Coronary artery (tissue), 2 donors: ENCODE measurements around the gene QSOX2.

ENCODE experiments used
- DNase-seq: peaks from one replicate; pipeline ENCODE4 v3.0.0-alpha.2; 2017; ENCODE audit warnings: low spot score
- H3K27ac ChIP-seq, 2 donors: fragments of 200-600 bp; sonication (generic); one replicate each; pipeline ENCODE4 v1.5.1; 2016 to 2019
- H3K4me3 ChIP-seq: fragments of 200-600 bp; sonication (generic); 2 replicates; pipeline ENCODE4 v1.5.1; 2016; ENCODE audit warnings: mild to moderate bottlenecking, moderate library complexity
- CTCF ChIP-seq: fragments of 200-600 bp; sonication (generic); IDR thresholded peaks from one replicate; pipeline ENCODE4 v1.5.1; 2019; ENCODE audit warnings: antibody characterized with exemption

The QSOX2 gene

GRCh38 chr9:136208675-136209074 lies 36.9 kb downstream of the QSOX2 start:
- H3K27ac ChIP-seq: no peak overlapping the region

GRCh38 chr9:136207616-136208015 lies 38.0 kb downstream of the QSOX2 start:
- no peak overlapping the region for H3K27ac ChIP-seq
- TF ChIP-seq CTCF: no peak

More at GRCh38 chr9:136208675-136209074, 36.9 kb downstream of the QSOX2 start:
- no peak for TF ChIP-seq CTCF
- no peak for DNase-seq
- H3K4me3 ChIP-seq: no peak overlapping the region

GRCh38 chr9:136206602-136207275 lies 38.9 kb downstream of the QSOX2 start:
- Histone ChIP-seq H3K4me3 (no peak overlapping the region), H3K27ac (no peak overlapping the region)
- no peak for DNase-seq
- TF ChIP-seq CTCF: no peak

More at GRCh38 chr9:136207616-136208015, 38.0 kb downstream of the QSOX2 start:
- no peak for DNase-seq
- no peak overlapping the region for H3K4me3 ChIP-seq

- Histone ChIP-seq H3K4me3 (no peak overlapping the region), H3K27ac (no peak overlapping the region)
- no peak for DNase-seq
- TF ChIP-seq CTCF: no peak
Measured at GRCh38 chr9:136205707-136205992, 40.0 kb downstream of the QSOX2 start.

GRCh38 chr9:136204838-136205706 lies 40.5 kb downstream of the QSOX2 start, which contains the start of gene LHX3:
Gene LHX3, minus strand, starts transcription at chr9:136205128. Its CDS starts 116 bp downstream, at chr9:136205012.
- no peak within 1 kb of the TSS for H3K4me3 ChIP-seq
- H3K27ac ChIP-seq: no peak within 1 kb of the TSS
- no peak for TF ChIP-seq CTCF
- no peak for DNase-seq

GRCh38 chr9:136204145-136204805 lies 41.3 kb downstream of the QSOX2 start:
- no peak for DNase-seq
- H3K4me3 ChIP-seq: no peak overlapping the region
- TF ChIP-seq CTCF: no peak
- no peak overlapping the region for H3K27ac ChIP-seq
